GM23338 (cell line): ENCODE data around the gene WDR37. TPM values are rescaled to one million over a fixed set of nuclear protein-coding genes. Genes with fewer than 3 reads are reported as not detected.

Source experiments
- ATAC-seq: fragments of 200-7000 bp; cut with Tn5 transposase; 3 replicates; pipeline ENCODE4 v1.9.1; 2020
- DNase-seq: peaks from one replicate; pipeline ENCODE4 v3.0.0-alpha.2; 2015; ENCODE audit warnings: low spot score
- H2AFZ ChIP-seq: fragments of 200-600 bp; sonication (generic); 2 replicates; pipeline ENCODE4 v1.8.0; 2016; ENCODE audit warnings: antibody characterized with exemption, mild to moderate bottlenecking, moderate library complexity
- H3F3A ChIP-seq: fragments of 200-600 bp; sonication (generic); replicated peaks from 2 replicates; pipeline ENCODE4 v1.8.0; 2017; ENCODE audit warnings: antibody characterized with exemption, mixed run types, low read depth
- H3K27ac ChIP-seq: fragments of 200-600 bp; sonication (generic); 2 replicates; pipeline ENCODE4 v1.6.1; 2016; ENCODE audit warnings: low read depth
- H3K27me3 ChIP-seq: fragments of 200-600 bp; sonication (generic); 2 replicates; pipeline ENCODE4 v1.8.0; 2016; ENCODE audit warnings: mild to moderate bottlenecking, mixed run types, moderate library complexity; ENCODE audit not compliant: insufficient read depth
- H3K36me3 ChIP-seq: fragments of 200-600 bp; sonication (generic); 2 replicates; pipeline ENCODE4 v1.8.0; 2016; ENCODE audit warnings: mild to moderate bottlenecking; ENCODE audit not compliant: insufficient read depth
- H3K4me1 ChIP-seq: fragments of 200-600 bp; sonication (generic); 2 replicates; pipeline ENCODE4 v1.8.0; 2016; ENCODE audit warnings: mild to moderate bottlenecking, moderate library complexity; ENCODE audit not compliant: insufficient read depth
- H3K4me2 ChIP-seq: fragments of 200-600 bp; sonication (generic); 2 replicates; pipeline ENCODE4 v1.7.1; 2017; ENCODE audit warnings: mixed run types
- H3K4me3 ChIP-seq: fragments of 200-600 bp; sonication (generic); 2 replicates; pipeline ENCODE4 v1.6.1; 2016; ENCODE audit warnings: mixed run types
- H3K79me2 ChIP-seq: fragments of 200-600 bp; sonication (generic); replicated peaks from 2 replicates; pipeline ENCODE4 v1.8.0; 2017; ENCODE audit warnings: mild to moderate bottlenecking; ENCODE audit not compliant: insufficient read depth
- H3K9me2 ChIP-seq: fragments of 200-600 bp; sonication (generic); 2 replicates; pipeline ENCODE4 v1.8.0; 2017; ENCODE audit not compliant: insufficient read depth
- H4K20me1 ChIP-seq: fragments of 200-600 bp; sonication (generic); replicated peaks from 2 replicates; pipeline ENCODE4 v1.8.0; 2017; ENCODE audit warnings: mild to moderate bottlenecking; ENCODE audit not compliant: insufficient read depth
- H3K27ac Mint-ChIP-seq: 2 replicates; pipeline ENCODE4 v1.8.0; 2020; ENCODE audit warnings: inconsistent platforms, mild to moderate bottlenecking, moderate library complexity, mixed read lengths
- H3K27me3 Mint-ChIP-seq: 3 replicates; pipeline ENCODE4 v1.8.0; 2022; ENCODE audit warnings: low read depth, mild to moderate bottlenecking, moderate library complexity, mixed read lengths, inconsistent platforms; ENCODE audit not compliant: insufficient read depth, poor library complexity
- H3K36me3 Mint-ChIP-seq: 3 replicates; pipeline ENCODE4 v1.8.0; 2021; ENCODE audit warnings: low read depth, mild to moderate bottlenecking, inconsistent platforms, moderate library complexity, mixed read lengths
- H3K4me1 Mint-ChIP-seq: 3 replicates; pipeline ENCODE4 v1.8.0; 2020; ENCODE audit warnings: mild to moderate bottlenecking, inconsistent platforms, mixed read lengths
- H3K4me3 Mint-ChIP-seq: 3 replicates; pipeline ENCODE4 v1.8.0; 2021; ENCODE audit warnings: moderate library complexity, mild to moderate bottlenecking, inconsistent platforms, mixed read lengths
- H3K9me3 Mint-ChIP-seq: 3 replicates; pipeline ENCODE4 v1.8.0; 2020; ENCODE audit warnings: moderate library complexity, mild to moderate bottlenecking, inconsistent platforms, mixed read lengths
- CREB1 ChIP-seq: fragments of 250-450 bp; sonication (Bioruptor Pico); IDR thresholded peaks from 2 replicates; pipeline ENCODE4 v1.5.0; 2020; ENCODE audit warnings: low read depth, mild to moderate bottlenecking, moderate library complexity
- EZH2 ChIP-seq: fragments of 200-600 bp; sonication (generic); IDR thresholded peaks from one replicate; pipeline ENCODE4 v1.8.0; 2017; ENCODE audit warnings: antibody characterized with exemption, mild to moderate bottlenecking, low read depth; ENCODE audit not compliant: unreplicated experiment
- EZH2phosphoT487 ChIP-seq: fragments of 200-600 bp; sonication (generic); IDR thresholded peaks from one replicate; pipeline ENCODE4 v1.8.1; 2018; ENCODE audit warnings: antibody characterized with exemption; ENCODE audit not compliant: unreplicated experiment
- JUNB ChIP-seq: IDR thresholded peaks from one replicate; pipeline ENCODE4 v1.6.1; 2016; ENCODE audit warnings: antibody characterized with exemption; ENCODE audit not compliant: unreplicated experiment
- NANOG ChIP-seq: IDR thresholded peaks from 2 replicates; pipeline ENCODE4 v1.6.1; 2016; ENCODE audit warnings: antibody characterized with exemption, borderline replicate concordance
- POLR2AphosphoS5 ChIP-seq: IDR thresholded peaks from 2 replicates; pipeline ENCODE4 v1.6.1; 2016; ENCODE audit warnings: antibody characterized with exemption, low read depth
- STAT1 ChIP-seq: IDR thresholded peaks from one replicate; pipeline ENCODE4 v1.6.1; 2016; ENCODE audit warnings: antibody characterized with exemption; ENCODE audit not compliant: unreplicated experiment
- ZNF114 ChIP-seq: fragments of 250-450 bp; sonication (Bioruptor Pico); IDR thresholded peaks from 2 replicates; pipeline ENCODE4 v1.5.0; 2020; ENCODE audit warnings: mild to moderate bottlenecking, moderate library complexity
- ZNF331 ChIP-seq: fragments of 250-450 bp; sonication (Bioruptor Pico); IDR thresholded peaks from 2 replicates; pipeline ENCODE4 v1.5.0; 2020; ENCODE audit warnings: low read depth, mild to moderate bottlenecking, moderate library complexity
- polyA plus RNA-seq: library from polyadenylated mRNA; unstranded; fragments of >200 nt; fragmentation: Nextera tagmentation; extraction: Ambion mirVana; gene quantifications from 2 replicates; pipeline ENCODE4 v1.2.1, GENCODE V29; 2016
- total RNA-seq: library from RNA; depleted of rRNA; stranded (reverse); fragments of >200 nt; shearing (Covaris generic); gene quantifications from 2 replicates; pipeline ENCODE4 v1.2.3, GENCODE V29; 2014
- TF ChIP-seq, protein P1 (sequence below): IDR thresholded peaks from 2 replicates; pipeline ENCODE4 v1.6.1; 2016; ENCODE audit warnings: antibody characterized with exemption
- TF ChIP-seq, protein P2 (sequence below), 2 experiments: fragments of 200-600 bp in 1 of 2; sonication (generic) in 1 of 2; conservative IDR thresholded peaks; 2 replicates each; pipeline versions ENCODE4 v1.5.1 to v1.6.1; 2016 to 2017; ENCODE audit warnings: antibody characterized with exemption in 2 of 2, low read depth in 2 of 2, mild to moderate bottlenecking in 2 of 2, moderate library complexity in 1 of 2
- TF ChIP-seq, protein P3 (sequence below): fragments of 250-450 bp; sonication (Bioruptor Pico); IDR thresholded peaks from 2 replicates; pipeline ENCODE4 v1.5.0; 2020; ENCODE audit warnings: mild to moderate bottlenecking, moderate library complexity
- TF ChIP-seq, protein P4 (sequence below): IDR thresholded peaks from one replicate; pipeline ENCODE4 v1.6.1; 2018; ENCODE audit warnings: antibody characterized with exemption; ENCODE audit not compliant: unreplicated experiment

WDR37 gene
- total and polyA plus RNA-seq, 2 experiments from 2014 or later, result 6.0 to 10.2 TPM

DNA sequence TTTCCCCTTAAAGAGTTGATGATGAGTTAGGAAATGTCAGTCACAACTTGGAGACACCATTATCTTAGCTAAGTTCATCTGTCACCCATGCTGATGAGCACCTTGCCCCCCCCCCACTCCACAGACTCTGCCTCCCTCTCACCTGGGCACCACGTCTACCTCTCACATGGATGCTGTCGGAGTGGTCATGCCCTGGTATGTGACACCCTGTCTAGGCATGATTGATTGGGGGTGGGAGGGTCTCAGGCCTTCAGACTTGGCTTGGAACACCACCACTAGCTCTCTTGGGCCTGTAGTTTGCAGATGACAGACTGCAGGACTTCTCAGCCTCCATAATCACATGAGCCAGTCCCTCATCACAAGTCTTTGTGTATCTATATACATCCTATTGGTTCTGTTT, 78.0 kb downstream of the WDR37 start:
- no peak overlapping the region for H3K27ac ChIP-seq
- no peaks in the 10 kb centered on the region for H3F3A ChIP-seq
- H3K4me3 Mint-ChIP-seq, result no peak overlapping the region
- TF ChIP-seq POLR2AphosphoS5, result no peak
- TF ChIP-seq, protein P1, sequence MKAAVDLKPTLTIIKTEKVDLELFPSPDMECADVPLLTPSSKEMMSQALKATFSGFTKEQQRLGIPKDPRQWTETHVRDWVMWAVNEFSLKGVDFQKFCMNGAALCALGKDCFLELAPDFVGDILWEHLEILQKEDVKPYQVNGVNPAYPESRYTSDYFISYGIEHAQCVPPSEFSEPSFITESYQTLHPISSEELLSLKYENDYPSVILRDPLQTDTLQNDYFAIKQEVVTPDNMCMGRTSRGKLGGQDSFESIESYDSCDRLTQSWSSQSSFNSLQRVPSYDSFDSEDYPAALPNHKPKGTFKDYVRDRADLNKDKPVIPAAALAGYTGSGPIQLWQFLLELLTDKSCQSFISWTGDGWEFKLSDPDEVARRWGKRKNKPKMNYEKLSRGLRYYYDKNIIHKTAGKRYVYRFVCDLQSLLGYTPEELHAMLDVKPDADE, result no peak
- TF ChIP-seq NANOG, result no peak
- no peak for TF ChIP-seq EZH2phosphoT487
- no peak for TF ChIP-seq ZNF331 (CRISPR knock-in tag)
- TF ChIP-seq, protein P2, sequence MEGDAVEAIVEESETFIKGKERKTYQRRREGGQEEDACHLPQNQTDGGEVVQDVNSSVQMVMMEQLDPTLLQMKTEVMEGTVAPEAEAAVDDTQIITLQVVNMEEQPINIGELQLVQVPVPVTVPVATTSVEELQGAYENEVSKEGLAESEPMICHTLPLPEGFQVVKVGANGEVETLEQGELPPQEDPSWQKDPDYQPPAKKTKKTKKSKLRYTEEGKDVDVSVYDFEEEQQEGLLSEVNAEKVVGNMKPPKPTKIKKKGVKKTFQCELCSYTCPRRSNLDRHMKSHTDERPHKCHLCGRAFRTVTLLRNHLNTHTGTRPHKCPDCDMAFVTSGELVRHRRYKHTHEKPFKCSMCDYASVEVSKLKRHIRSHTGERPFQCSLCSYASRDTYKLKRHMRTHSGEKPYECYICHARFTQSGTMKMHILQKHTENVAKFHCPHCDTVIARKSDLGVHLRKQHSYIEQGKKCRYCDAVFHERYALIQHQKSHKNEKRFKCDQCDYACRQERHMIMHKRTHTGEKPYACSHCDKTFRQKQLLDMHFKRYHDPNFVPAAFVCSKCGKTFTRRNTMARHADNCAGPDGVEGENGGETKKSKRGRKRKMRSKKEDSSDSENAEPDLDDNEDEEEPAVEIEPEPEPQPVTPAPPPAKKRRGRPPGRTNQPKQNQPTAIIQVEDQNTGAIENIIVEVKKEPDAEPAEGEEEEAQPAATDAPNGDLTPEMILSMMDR (conservative IDR thresholded peaks at IDR 0.05; ENCODE audit: low read depth in 2 of 2), result no peak
- no peak for TF ChIP-seq ZNF114
- no peak for TF ChIP-seq JUNB
- TF ChIP-seq, protein P3, sequence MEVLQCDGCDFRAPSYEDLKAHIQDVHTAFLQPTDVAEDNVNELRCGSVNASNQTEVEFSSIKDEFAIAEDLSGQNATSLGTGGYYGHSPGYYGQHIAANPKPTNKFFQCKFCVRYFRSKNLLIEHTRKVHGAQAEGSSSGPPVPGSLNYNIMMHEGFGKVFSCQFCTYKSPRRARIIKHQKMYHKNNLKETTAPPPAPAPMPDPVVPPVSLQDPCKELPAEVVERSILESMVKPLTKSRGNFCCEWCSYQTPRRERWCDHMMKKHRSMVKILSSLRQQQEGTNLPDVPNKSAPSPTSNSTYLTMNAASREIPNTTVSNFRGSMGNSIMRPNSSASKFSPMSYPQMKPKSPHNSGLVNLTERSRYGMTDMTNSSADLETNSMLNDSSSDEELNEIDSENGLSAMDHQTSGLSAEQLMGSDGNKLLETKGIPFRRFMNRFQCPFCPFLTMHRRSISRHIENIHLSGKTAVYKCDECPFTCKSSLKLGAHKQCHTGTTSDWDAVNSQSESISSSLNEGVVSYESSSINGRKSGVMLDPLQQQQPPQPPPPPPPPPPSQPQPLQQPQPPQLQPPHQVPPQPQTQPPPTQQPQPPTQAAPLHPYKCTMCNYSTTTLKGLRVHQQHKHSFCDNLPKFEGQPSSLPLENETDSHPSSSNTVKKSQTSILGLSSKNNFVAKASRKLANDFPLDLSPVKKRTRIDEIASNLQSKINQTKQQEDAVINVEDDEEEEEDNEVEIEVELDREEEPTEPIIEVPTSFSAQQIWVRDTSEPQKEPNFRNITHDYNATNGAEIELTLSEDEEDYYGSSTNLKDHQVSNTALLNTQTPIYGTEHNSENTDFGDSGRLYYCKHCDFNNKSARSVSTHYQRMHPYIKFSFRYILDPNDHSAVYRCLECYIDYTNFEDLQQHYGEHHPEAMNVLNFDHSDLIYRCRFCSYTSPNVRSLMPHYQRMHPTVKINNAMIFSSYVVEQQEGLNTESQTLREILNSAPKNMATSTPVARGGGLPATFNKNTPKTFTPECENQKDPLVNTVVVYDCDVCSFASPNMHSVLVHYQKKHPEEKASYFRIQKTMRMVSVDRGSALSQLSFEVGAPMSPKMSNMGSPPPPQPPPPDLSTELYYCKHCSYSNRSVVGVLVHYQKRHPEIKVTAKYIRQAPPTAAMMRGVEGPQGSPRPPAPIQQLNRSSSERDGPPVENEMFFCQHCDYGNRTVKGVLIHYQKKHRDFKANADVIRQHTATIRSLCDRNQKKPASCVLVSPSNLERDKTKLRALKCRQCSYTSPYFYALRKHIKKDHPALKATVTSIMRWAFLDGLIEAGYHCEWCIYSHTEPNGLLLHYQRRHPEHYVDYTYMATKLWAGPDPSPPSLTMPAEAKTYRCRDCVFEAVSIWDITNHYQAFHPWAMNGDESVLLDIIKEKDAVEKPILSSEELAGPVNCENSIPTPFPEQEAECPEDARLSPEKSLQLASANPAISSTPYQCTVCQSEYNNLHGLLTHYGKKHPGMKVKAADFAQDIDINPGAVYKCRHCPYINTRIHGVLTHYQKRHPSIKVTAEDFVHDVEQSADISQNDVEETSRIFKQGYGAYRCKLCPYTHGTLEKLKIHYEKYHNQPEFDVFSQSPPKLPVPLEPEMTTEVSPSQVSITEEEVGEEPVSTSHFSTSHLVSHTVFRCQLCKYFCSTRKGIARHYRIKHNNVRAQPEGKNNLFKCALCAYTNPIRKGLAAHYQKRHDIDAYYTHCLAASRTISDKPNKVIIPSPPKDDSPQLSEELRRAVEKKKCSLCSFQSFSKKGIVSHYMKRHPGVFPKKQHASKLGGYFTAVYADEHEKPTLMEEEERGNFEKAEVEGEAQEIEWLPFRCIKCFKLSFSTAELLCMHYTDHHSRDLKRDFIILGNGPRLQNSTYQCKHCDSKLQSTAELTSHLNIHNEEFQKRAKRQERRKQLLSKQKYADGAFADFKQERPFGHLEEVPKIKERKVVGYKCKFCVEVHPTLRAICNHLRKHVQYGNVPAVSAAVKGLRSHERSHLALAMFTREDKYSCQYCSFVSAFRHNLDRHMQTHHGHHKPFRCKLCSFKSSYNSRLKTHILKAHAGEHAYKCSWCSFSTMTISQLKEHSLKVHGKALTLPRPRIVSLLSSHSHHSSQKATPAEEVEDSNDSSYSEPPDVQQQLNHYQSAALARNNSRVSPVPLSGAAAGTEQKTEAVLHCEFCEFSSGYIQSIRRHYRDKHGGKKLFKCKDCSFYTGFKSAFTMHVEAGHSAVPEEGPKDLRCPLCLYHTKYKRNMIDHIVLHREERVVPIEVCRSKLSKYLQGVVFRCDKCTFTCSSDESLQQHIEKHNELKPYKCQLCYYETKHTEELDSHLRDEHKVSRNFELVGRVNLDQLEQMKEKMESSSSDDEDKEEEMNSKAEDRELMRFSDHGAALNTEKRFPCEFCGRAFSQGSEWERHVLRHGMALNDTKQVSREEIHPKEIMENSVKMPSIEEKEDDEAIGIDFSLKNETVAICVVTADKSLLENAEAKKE (CRISPR knock-in tag), result no peak
- TF ChIP-seq EZH2, result no peak
- no peak for TF ChIP-seq STAT1
- TF ChIP-seq, protein P4, sequence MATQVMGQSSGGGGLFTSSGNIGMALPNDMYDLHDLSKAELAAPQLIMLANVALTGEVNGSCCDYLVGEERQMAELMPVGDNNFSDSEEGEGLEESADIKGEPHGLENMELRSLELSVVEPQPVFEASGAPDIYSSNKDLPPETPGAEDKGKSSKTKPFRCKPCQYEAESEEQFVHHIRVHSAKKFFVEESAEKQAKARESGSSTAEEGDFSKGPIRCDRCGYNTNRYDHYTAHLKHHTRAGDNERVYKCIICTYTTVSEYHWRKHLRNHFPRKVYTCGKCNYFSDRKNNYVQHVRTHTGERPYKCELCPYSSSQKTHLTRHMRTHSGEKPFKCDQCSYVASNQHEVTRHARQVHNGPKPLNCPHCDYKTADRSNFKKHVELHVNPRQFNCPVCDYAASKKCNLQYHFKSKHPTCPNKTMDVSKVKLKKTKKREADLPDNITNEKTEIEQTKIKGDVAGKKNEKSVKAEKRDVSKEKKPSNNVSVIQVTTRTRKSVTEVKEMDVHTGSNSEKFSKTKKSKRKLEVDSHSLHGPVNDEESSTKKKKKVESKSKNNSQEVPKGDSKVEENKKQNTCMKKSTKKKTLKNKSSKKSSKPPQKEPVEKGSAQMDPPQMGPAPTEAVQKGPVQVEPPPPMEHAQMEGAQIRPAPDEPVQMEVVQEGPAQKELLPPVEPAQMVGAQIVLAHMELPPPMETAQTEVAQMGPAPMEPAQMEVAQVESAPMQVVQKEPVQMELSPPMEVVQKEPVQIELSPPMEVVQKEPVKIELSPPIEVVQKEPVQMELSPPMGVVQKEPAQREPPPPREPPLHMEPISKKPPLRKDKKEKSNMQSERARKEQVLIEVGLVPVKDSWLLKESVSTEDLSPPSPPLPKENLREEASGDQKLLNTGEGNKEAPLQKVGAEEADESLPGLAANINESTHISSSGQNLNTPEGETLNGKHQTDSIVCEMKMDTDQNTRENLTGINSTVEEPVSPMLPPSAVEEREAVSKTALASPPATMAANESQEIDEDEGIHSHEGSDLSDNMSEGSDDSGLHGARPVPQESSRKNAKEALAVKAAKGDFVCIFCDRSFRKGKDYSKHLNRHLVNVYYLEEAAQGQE, result no peak
- no peak for TF ChIP-seq CREB1 (CRISPR knock-in tag)
- H3K4me3 ChIP-seq, result no peak overlapping the region
- no peak overlapping the region for H2AFZ ChIP-seq
- H3K4me2 ChIP-seq, result no peak overlapping the region
- no peaks in the 10 kb centered on the region for H3K9me3 Mint-ChIP-seq
- H4K20me1 ChIP-seq, result no peaks in the 10 kb centered on the region; the same call in 1 of the 2 replicates
- H3K27ac Mint-ChIP-seq, result no peak overlapping the region
- DNase-seq (no peak), ATAC-seq (no peak)
- no peaks in the 10 kb centered on the region for H3K4me1 ChIP-seq
- peaks cover 6% of the 10 kb centered on the region; the same call in 2 of the 3 replicates for H3K4me1 Mint-ChIP-seq
- H3K79me2 ChIP-seq, result no peaks in the 10 kb centered on the region
- H3K27me3 ChIP-seq, result no peaks in the 10 kb centered on the region
- 0 out of 2 replicates have a peak, but pooled peaks cover 6% of the 10 kb centered on the region for H3K9me2 ChIP-seq
- H3K27me3 Mint-ChIP-seq, result no peaks in the 10 kb centered on the region
- H3K36me3 Mint-ChIP-seq, result peaks cover 24% of the 10 kb centered on the region; the same call in 2 of the 3 replicates
- H3K36me3 ChIP-seq, result no peaks in the 10 kb centered on the region
